ENCODE data around the gene CCDC171.

DNA sequence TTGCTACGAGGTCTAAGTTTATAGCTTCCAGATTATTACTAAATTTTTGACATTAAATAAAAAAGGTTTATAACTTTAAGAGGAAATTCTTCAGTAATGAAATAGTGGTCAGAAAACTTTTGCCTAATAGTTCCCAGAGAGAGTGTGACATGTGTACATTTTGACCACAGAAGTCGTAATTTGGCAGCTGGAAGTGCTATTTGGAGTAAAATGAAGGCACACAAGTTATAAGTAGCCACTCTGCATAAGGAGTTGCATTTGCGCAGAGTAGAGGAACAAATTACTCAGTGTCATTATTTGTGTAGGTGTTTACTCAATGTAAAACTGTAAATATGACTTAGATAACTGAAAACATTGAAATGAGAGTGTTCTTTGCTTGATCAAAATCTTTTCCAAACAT is 408.4 kb downstream of the CCDC171 start:
- TF ChIP-seq, protein P1, sequence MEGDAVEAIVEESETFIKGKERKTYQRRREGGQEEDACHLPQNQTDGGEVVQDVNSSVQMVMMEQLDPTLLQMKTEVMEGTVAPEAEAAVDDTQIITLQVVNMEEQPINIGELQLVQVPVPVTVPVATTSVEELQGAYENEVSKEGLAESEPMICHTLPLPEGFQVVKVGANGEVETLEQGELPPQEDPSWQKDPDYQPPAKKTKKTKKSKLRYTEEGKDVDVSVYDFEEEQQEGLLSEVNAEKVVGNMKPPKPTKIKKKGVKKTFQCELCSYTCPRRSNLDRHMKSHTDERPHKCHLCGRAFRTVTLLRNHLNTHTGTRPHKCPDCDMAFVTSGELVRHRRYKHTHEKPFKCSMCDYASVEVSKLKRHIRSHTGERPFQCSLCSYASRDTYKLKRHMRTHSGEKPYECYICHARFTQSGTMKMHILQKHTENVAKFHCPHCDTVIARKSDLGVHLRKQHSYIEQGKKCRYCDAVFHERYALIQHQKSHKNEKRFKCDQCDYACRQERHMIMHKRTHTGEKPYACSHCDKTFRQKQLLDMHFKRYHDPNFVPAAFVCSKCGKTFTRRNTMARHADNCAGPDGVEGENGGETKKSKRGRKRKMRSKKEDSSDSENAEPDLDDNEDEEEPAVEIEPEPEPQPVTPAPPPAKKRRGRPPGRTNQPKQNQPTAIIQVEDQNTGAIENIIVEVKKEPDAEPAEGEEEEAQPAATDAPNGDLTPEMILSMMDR (IDR thresholded peaks at IDR 0.05): no peak
- TF ChIP-seq EP300 (IDR thresholded peaks at IDR 0.05): no peak
